ENCODE results near the gene RNH1.
A peak's percentile ranks its signal among the peaks of the same experiment; 100 is the strongest.

Gene RNH1

DNA sequence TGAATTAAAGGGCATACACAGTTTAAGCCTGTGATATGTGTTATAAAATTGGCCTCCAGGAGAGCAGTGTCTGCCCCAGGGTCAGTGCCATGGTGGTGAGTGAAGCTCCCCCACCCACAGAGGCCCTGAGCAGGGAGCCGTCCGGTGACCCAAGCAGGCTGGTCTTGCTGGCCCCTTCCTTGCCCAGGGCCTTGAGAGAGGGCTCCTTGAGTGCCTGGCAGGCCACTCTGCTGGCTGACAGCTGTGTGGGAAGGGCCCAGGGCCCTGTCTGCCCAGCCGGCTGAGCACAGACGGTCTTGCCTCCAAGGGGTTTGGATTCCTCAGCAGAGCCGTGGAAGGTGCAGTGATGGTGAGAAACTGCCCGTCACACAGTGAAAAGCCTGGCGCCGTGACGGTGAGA is 31.1 kb downstream of the RNH1 start:
- Histone ChIP-seq H3K9me3 (ENCODE audit: insufficient read depth, low read length, severe bottlenecking) (no peaks in the 10 kb centered on the region), H3K27me3 (ENCODE audit: insufficient read depth, low read length, poor library complexity) (no peaks in the 10 kb centered on the region), H3K36me3 (ENCODE audit: insufficient read depth, low read length) (peaks cover 15% of the 10 kb centered on the region), H3K27ac (ENCODE audit: low read length) (no peak overlapping the region), H4K20me1 (ENCODE audit: insufficient read depth, low read length) (peaks cover 33% of the 10 kb centered on the region), H2AFZ (ENCODE audit: low read depth, low read length) (no peak overlapping the region), H3K9ac (ENCODE audit: low read depth, low read length) (no peak overlapping the region), H3K4me2 (ENCODE audit: insufficient read depth, low read length) (no peak overlapping the region), H3K4me3 (ENCODE audit: low read depth in 1 of 2, low read length in 2 of 2) (no peak overlapping the region), H3K79me2 (ENCODE audit: insufficient read depth, low read length) (peaks cover 17% of the 10 kb centered on the region), H3K4me1 (ENCODE audit: insufficient read depth, low read length) (no peaks in the 10 kb centered on the region)
- TF ChIP-seq CTCF (IDR thresholded peaks at IDR 0.05; ENCODE audit: borderline replicate concordance, extremely low read depth, low read length, poor library complexity, severe bottlenecking) (no peak), EZH2 (IDR thresholded peaks at IDR 0.05; ENCODE audit: borderline replicate concordance, low read depth, low read length, severe bottlenecking) (no peak)
- DNase-seq (no peak), ATAC-seq (ENCODE audit: insufficient read depth, low read depth) (no peak)

DNA sequence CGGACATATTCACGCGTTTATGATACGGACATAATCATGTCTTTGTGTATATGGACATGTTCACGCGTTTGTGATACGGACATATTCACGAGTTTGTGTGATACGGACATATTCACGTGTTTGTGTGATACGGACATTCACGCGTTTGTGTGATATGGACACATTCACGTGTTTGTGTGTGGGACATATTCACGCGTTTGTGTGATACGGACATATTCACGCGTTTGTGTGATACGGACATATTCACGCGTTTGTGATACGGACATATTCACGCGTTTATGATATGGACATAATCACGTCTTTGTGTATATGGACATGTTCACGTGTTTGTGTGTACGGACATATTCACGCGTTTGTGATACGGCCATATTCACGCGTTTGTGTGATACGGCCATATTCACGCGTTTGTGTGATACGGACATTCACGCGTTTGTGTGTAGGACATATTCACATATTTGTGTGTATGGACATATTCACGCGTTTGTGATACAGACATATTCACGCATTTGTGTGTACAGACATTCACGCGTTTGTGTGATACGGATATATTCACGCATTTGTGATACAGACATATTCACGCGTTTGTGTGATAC is 32.0 kb downstream of the RNH1 start:
- no peaks in the 10 kb centered on the region for H3K27me3 ChIP-seq (ENCODE audit: insufficient read depth, low read length, poor library complexity)
- ATAC-seq (ENCODE audit: insufficient read depth, low read depth) = no peak
- TF ChIP-seq CTCF (IDR thresholded peaks at IDR 0.05; ENCODE audit: borderline replicate concordance, extremely low read depth, low read length, poor library complexity, severe bottlenecking) (no peak), EZH2 (IDR thresholded peaks at IDR 0.05; ENCODE audit: borderline replicate concordance, low read depth, low read length, severe bottlenecking) (no peak)

DNA sequence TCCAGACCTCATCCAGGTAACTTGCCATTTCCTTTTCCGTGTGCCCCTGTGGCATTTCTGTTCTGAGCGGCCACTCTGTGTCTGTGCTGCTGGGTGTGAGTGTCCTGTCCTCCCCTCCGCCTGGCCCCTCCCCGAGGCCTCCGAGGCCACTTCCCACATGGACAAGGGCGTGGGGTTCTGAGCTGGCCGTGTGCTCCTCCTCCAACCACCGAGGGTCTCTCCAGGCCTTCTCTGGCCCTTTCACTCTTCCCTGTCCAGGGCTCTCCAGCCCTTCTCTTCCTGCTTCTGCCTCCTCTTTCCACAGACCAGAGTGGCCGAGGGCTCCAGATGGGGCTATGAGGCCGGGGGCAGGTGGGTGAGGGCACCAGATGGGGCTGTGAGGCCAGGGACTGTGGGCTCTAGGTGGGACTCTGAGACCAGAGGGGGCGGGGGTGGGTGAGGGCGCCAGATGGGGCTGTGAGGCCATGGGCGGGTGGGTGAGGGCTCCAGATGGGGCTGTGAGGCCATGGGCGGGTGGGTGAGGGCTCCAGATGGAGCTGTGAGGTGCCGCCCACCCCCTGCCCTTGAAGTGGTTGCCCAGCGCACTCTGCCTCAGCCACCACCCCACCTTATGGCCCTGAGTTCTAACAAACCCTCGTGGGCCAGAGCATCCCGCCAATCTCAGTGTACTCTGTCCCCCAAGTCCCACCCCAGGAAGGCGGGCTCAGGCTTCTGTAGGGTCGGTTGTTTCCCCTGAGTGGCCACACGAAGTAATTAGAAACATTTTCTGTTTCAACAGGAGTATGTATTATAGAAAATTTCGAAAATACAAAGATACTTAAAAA is 32.9 kb downstream of the RNH1 start:
- no peaks in the 10 kb centered on the region for H3K4me1 ChIP-seq (ENCODE audit: insufficient read depth, low read length)
- ATAC-seq (ENCODE audit: insufficient read depth, low read depth) = peak; percentile 31; the same call in 1 of the 3 replicates
- H4K20me1 ChIP-seq (ENCODE audit: insufficient read depth, low read length) = peaks cover 36% of the 10 kb centered on the region
- no peak for TF ChIP-seq EZH2 (IDR thresholded peaks at IDR 0.05; ENCODE audit: borderline replicate concordance, low read depth, low read length, severe bottlenecking)
- TF ChIP-seq CTCF (IDR thresholded peaks at IDR 0.05; ENCODE audit: borderline replicate concordance, extremely low read depth, low read length, poor library complexity, severe bottlenecking) = no peak
- no peak overlapping the region for H2AFZ ChIP-seq (ENCODE audit: low read depth, low read length)
- H3K27ac ChIP-seq (ENCODE audit: low read length) = no peak overlapping the region
- peaks cover 11% of the 10 kb centered on the region for H3K36me3 ChIP-seq (ENCODE audit: insufficient read depth, low read length)
- no peaks in the 10 kb centered on the region for H3K9me3 ChIP-seq (ENCODE audit: insufficient read depth, low read length, severe bottlenecking)
- peaks cover 20% of the 10 kb centered on the region for H3K79me2 ChIP-seq (ENCODE audit: insufficient read depth, low read length)
- no peak overlapping the region for H3K4me3 ChIP-seq (ENCODE audit: low read depth in 1 of 2, low read length in 2 of 2)
- H3K9ac ChIP-seq (ENCODE audit: low read depth, low read length) = no peak overlapping the region
- H3K4me2 ChIP-seq (ENCODE audit: insufficient read depth, low read length) = no peak overlapping the region
- no peak for DNase-seq
- H3K27me3 ChIP-seq (ENCODE audit: insufficient read depth, low read length, poor library complexity) = no peaks in the 10 kb centered on the region

More for the DNA sequence above, 32.0 kb downstream of the RNH1 start:
- peaks cover 17% of the 10 kb centered on the region for H3K79me2 ChIP-seq (ENCODE audit: insufficient read depth, low read length)
- no peak overlapping the region for H2AFZ ChIP-seq (ENCODE audit: low read depth, low read length)
- no peaks in the 10 kb centered on the region for H3K4me1 ChIP-seq (ENCODE audit: insufficient read depth, low read length)
- DNase-seq = no peak
- H3K36me3 ChIP-seq (ENCODE audit: insufficient read depth, low read length) = peaks cover 15% of the 10 kb centered on the region
- H4K20me1 ChIP-seq (ENCODE audit: insufficient read depth, low read length) = peaks cover 34% of the 10 kb centered on the region
- H3K4me2 ChIP-seq (ENCODE audit: insufficient read depth, low read length) = no peak overlapping the region
- no peak overlapping the region for H3K4me3 ChIP-seq (ENCODE audit: low read depth in 1 of 2, low read length in 2 of 2)
- H3K9me3 ChIP-seq (ENCODE audit: insufficient read depth, low read length, severe bottlenecking) = no peaks in the 10 kb centered on the region
- H3K27ac ChIP-seq (ENCODE audit: low read length) = no peak overlapping the region
- no peak overlapping the region for H3K9ac ChIP-seq (ENCODE audit: low read depth, low read length)

All from DND-41 (cell line).